Adrenal gland (tissue), 12 donors: ENCODE measurements around the gene TNNT3. TPM values are rescaled to one million over a fixed set of nuclear protein-coding genes. Genes with fewer than 3 reads are reported as not detected.

Experiments used
- DNase-seq, 7 donors: peaks; one replicate each; pipeline ENCODE4 v3.0.0-alpha.2; 2019 to 2020
- H3K27ac ChIP-seq, 5 donors: fragments of 200-600 bp; sonication (generic) in 4 of 5; 1 replicate in 3 of 5; 2 replicates in 2 of 5; pipeline versions ENCODE4 v1.5.1 to v1.8.0; 2016 to 2020; ENCODE audit warnings: mild to moderate bottlenecking in 1 of 5
- H3K27me3 ChIP-seq: fragments of 200-600 bp; 2 replicates; pipeline ENCODE4 v1.8.0; 2021
- H3K36me3 ChIP-seq, 2 donors: fragments of 200-600 bp; replicated peaks in 1 of 2; 1 replicate in 1 of 2; 2 replicates in 1 of 2; pipeline versions ENCODE4 v1.5.1 to v1.8.0; 2018 to 2022
- H3K4me1 ChIP-seq, 2 donors: fragments of 200-600 bp; replicated peaks in 1 of 2; 1 replicate in 1 of 2; 2 replicates in 1 of 2; pipeline versions ENCODE4 v1.5.1 to v1.8.0; 2018 to 2021
- H3K4me3 ChIP-seq, 4 donors: fragments of 200-600 bp; sonication (generic) in 3 of 4; one replicate each; pipeline ENCODE4 v1.5.1; 2016 to 2018
- H3K9me3 ChIP-seq, 3 donors: fragments of 200-600 bp; sonication (generic) in 1 of 3; replicated peaks in 1 of 3; 1 replicate in 2 of 3; 2 replicates in 1 of 3; pipeline versions ENCODE4 v1.5.1 to v1.8.0; 2016 to 2021
- POLR2A ChIP-seq, 2 donors: fragments of 450-650 bp; IDR thresholded peaks; one replicate each; pipeline ENCODE4 v1.6.1; 2017; ENCODE audit warnings: antibody characterized with exemption in 2 of 2, mild to moderate bottlenecking in 2 of 2, moderate library complexity in 1 of 2
- WGBS, 4 donors: extraction: QIAGEN DNeasy Blood & Tissue Kit in 2 of 4; methylation state at CpG; one replicate each; pipeline versions ENCODE4 v1.1.5 to v1.1.7; 2013 to 2017; 5-methylcytosine and 5-hydroxymethylcytosine counted together
- intact Hi-C, 2 donors: fragments of 100-400 bp; cut with DNase I; formaldehyde crosslinking; loops; one replicate each; pipeline versions ENCODE4 v1.14.1 to v1.15.0; 2022 to 2023
- polyA plus RNA-seq, 3 donors: library from polyadenylated mRNA; stranded (reverse); fragments of 200-250 nt in 2 of 3; fragments of 350-450 nt in 1 of 3; fragmentation: Illumina TruSeq in 1 of 3; extraction: RNeasy Lipid Tissue Mini Kit (QIAGEN cat#74804) in 1 of 3; gene quantifications; one replicate each; pipeline ENCODE4 v1.2.3, GENCODE V29; 2013 to 2014
- total RNA-seq, 9 donors: library from RNA; depleted of rRNA in 4 of 9; stranded (reverse); fragments of >200 nt in 4 of 9; fragments of 120-200 nt in 1 of 9; fragmentation: NEBNext Ultra II Directional in 1 of 9; extraction: Animal tissue kit (Norgen Biotek cat#: 25700) in 1 of 9; gene quantifications; one replicate each; pipeline versions ENCODE4 v1.1.0 to v1.2.4, GENCODE V29; 2013 to 2023
- TF ChIP-seq, protein P1 (sequence below), 6 experiments: fragments of 450-650 bp in 4 of 6; fragments of 200-600 bp in 2 of 6; sonication (generic) in 1 of 6; IDR thresholded peaks; 1 replicate in 5 of 6; 2 replicates in 1 of 6; pipeline versions ENCODE4 v1.5.1 to v1.8.0; 2016 to 2021; ENCODE audit warnings: antibody characterized with exemption in 6 of 6, mild to moderate bottlenecking in 2 of 6, moderate library complexity in 1 of 6
- donor health status: healthy with polysubstance abuse.
- donor health status: Bipolar disorder and iron deficiency.
- donor health status: DM: yes; HTN: yes; CAD: no.
- donor health status: DM: no; HTN: no; CAD: no.
- donor health status: DM: no; HTN: no; CAD: no.
- donor health status: DM: yes; HTN: yes; CAD: no.

Gene TNNT3
- total and polyA plus RNA-seq, 12 donors, result 0.81 to 12.2 (median 5.4) TPM; not detected in 1

DNA sequence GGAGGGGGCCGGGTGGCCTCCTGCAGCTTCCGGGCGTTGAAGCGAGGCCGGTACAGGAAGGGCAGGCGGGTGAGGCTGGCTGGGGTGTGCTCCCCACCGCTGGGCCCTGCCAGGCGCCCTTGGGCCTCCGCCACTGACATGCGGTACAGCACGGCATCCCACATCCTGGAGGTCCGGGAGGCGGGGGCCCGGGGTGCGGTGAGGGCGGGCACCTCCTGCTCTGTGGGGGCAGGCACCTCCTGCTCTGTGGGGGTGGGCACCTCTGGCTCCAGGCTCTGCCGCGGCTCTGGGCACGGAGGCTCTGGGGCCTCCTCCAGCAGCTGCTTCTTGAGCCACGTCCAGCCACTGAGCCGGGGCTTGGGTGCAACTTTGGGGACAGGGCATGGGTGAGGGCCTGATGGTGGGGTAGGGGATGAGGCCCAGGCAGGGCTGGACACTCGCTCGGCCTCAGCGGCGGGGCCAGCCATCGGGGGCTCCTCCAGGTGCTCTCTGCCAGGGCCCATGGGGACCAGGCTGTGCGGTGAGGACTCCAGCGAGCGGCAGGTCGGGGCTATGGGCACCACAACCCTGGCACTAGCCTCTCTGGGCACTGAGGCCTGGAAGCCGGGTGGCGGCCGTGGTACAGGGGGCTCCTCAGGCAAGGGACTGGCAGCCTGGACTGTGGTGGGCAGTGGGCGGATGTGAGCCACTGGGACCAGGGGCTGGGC is 30.1 kb upstream of the TNNT3 start:
- Histone ChIP-seq H3K36me3 (peaks cover 0 to 45% of the 10 kb centered on the region in 2 donors), H3K27ac (peak overlapping the region in 2 of 5 donors; percentile 26 to 62), H3K4me1 (no peaks in the 10 kb centered on the region), H3K9me3 (no peaks in the 10 kb centered on the region), H3K27me3 (no peaks in the 10 kb centered on the region), H3K4me3 (no peak overlapping the region)
- peak; percentile 34 to 54 (median 38) for DNase-seq
- intact Hi-C loops, result no loop called here
- TF ChIP-seq, protein P1, sequence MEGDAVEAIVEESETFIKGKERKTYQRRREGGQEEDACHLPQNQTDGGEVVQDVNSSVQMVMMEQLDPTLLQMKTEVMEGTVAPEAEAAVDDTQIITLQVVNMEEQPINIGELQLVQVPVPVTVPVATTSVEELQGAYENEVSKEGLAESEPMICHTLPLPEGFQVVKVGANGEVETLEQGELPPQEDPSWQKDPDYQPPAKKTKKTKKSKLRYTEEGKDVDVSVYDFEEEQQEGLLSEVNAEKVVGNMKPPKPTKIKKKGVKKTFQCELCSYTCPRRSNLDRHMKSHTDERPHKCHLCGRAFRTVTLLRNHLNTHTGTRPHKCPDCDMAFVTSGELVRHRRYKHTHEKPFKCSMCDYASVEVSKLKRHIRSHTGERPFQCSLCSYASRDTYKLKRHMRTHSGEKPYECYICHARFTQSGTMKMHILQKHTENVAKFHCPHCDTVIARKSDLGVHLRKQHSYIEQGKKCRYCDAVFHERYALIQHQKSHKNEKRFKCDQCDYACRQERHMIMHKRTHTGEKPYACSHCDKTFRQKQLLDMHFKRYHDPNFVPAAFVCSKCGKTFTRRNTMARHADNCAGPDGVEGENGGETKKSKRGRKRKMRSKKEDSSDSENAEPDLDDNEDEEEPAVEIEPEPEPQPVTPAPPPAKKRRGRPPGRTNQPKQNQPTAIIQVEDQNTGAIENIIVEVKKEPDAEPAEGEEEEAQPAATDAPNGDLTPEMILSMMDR (IDR thresholded peaks at IDR 0.05), result no peak
- no peak for TF ChIP-seq POLR2A (IDR thresholded peaks at IDR 0.05)
- WGBS, 4 donors, result 36 to 58% (median 55%) methylated on average over 4 to 34 of the region's 34 CpGs

GRCh38 chr11:1889941-1890855 is 29.3 kb upstream of the TNNT3 start:
- no peaks in the 10 kb centered on the region for H3K27me3 ChIP-seq
- no peaks in the 10 kb centered on the region for H3K4me1 ChIP-seq
- peaks cover 0 to 37% of the 10 kb centered on the region in 2 donors for H3K36me3 ChIP-seq
- DNase-seq, result peak in 3 of 7 donors; percentile 30 to 50 (median 33)
- H3K27ac ChIP-seq, result peak overlapping the region in 3 of 5 donors; percentile 25 to 62 (median 34)
- TF ChIP-seq POLR2A (IDR thresholded peaks at IDR 0.05), result no peak
- TF ChIP-seq, protein P1 (IDR thresholded peaks at IDR 0.05), result no peak
- WGBS, 4 donors, result 68 to 76% (median 73%) methylated on average over 17 to 33 of the region's 33 CpGs
- H3K9me3 ChIP-seq, result no peaks in the 10 kb centered on the region
- no peak overlapping the region for H3K4me3 ChIP-seq
- intact Hi-C loops, result loop anchor here in 1 of 2 donors (10.0 kb wide), 1 partner anchor 55 kb away; the partner anchor contains the start of gene MRPL23

- Histone ChIP-seq H3K4me3 (no peak overlapping the region), H3K36me3 (peaks cover 0 to 27% of the 10 kb centered on the region in 2 donors), H3K4me1 (no peaks in the 10 kb centered on the region), H3K27ac (peak overlapping the region in 4 of 5 donors; percentile 25 to 62 (median 36)), H3K27me3 (no peaks in the 10 kb centered on the region), H3K9me3 (no peaks in the 10 kb centered on the region)
- intact Hi-C loops, result loop anchor here in 1 of 2 donors (10.0 kb wide), 1 partner anchor 54 kb away; the partner anchor contains the start of gene MRPL23
- WGBS, 4 donors, result 36 to 64% (median 49%) methylated on average over 5 to 34 of the region's 34 CpGs
- peak; percentile 33 to 67 (median 52) for DNase-seq
- no peak for TF ChIP-seq POLR2A (IDR thresholded peaks at IDR 0.05)
- TF ChIP-seq, protein P1 (IDR thresholded peaks at IDR 0.05), result no peak
These were observed 28.4 kb upstream of the TNNT3 start for GRCh38 chr11:1890856-1891830.
